DOHH2 (cell line): Measurements from ENCODE around the gene WASHC2C.
"Not testable (repeated sequence)": the region's sequence is repeated elsewhere in the genome, so short reads cannot be mapped to it uniquely, and the experiment has no call there.

ENCODE experiments used
- EZH2phosphoT487 ChIP-seq: fragments of 200-600 bp; sonication (generic); IDR thresholded peaks from 2 replicates; pipeline ENCODE4 v1.6.1; 2017; ENCODE audit warnings: borderline replicate concordance, mild to moderate bottlenecking, antibody characterized with exemption, low read length, moderate library complexity, mixed read lengths
- TF ChIP-seq, protein P1 (sequence below): fragments of 200-600 bp; sonication (generic); IDR thresholded peaks from one replicate; pipeline ENCODE4 v1.5.1; 2014; ENCODE audit warnings: antibody characterized with exemption, mild to moderate bottlenecking, low read depth, low read length; ENCODE audit not compliant: poor library complexity, severe bottlenecking

- TF ChIP-seq, protein P1, sequence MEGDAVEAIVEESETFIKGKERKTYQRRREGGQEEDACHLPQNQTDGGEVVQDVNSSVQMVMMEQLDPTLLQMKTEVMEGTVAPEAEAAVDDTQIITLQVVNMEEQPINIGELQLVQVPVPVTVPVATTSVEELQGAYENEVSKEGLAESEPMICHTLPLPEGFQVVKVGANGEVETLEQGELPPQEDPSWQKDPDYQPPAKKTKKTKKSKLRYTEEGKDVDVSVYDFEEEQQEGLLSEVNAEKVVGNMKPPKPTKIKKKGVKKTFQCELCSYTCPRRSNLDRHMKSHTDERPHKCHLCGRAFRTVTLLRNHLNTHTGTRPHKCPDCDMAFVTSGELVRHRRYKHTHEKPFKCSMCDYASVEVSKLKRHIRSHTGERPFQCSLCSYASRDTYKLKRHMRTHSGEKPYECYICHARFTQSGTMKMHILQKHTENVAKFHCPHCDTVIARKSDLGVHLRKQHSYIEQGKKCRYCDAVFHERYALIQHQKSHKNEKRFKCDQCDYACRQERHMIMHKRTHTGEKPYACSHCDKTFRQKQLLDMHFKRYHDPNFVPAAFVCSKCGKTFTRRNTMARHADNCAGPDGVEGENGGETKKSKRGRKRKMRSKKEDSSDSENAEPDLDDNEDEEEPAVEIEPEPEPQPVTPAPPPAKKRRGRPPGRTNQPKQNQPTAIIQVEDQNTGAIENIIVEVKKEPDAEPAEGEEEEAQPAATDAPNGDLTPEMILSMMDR: not testable (repeated sequence)
- TF ChIP-seq EZH2phosphoT487: not testable (repeated sequence)
These were observed 48.6 kb upstream of the WASHC2C start for GRCh38 chr10:45678467-45678866.
